Measurements from ENCODE around the gene MAT1A.

The MAT1A gene

DNA sequence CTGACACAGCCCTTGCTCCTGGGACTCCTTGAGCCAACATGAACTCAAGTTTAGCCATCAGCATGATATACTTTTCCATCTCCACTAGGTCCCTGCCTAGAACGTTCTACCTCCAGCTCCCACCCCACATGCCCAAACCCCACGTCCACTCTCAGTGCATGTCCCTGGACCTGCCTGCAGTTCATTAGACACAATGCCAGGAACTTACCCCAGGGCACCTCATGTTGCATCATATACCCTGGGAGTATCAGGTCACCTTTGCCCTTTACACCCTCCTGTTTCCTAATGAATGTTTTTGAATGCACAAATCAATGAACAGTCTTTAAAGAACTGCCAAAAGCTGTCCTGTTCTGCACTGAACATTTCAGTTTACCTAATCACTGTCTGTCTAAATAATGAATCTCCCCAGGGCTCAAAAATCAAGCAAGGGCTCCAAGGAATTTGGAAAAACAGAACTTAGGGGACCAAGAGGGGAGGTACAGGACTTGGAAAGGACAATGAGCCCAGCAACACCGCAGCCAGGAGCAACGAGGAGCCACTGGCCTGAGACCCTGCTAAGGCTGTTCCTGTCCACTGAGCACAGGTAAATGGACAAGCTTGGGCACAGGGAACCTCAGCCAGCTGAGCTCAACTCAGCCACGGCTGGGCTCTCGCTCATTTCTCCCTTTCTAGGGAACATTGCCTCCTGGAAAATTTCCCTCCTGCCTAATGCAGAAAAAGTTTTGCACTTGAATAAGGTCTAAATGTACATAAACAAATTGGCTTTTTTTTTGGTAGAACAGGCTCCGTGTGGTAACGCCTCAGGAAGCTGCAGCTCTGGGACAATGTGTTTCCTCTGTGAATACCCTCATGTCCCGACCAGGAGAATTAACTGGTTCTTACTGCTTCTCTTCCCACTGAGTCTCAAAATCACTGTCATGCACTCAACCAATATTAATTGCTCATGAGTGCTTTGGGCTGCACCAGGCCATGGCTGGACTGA lies 7.4 kb downstream of the MAT1A start:
- DNase-seq, result no peak

DNA sequence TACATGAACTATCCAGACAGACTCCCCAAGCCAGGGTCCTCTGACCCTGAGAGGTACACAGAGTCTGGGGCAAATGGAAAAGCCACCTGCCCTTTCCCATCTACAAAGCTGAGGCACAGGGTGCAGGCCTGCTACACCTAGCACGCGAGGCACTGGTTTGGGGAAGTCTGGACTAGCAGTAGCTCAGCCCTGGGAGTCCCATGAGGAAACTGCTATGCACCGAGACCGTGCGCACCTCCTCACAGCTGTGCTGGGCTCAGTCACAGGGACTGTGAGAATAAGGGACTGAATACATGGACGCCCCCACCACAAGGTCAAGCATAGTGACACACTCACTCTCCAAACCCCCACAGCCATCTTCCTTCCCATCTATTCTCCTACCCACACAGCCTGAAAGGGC lies 8.2 kb downstream of the MAT1A start:
- no peak for DNase-seq

DNA sequence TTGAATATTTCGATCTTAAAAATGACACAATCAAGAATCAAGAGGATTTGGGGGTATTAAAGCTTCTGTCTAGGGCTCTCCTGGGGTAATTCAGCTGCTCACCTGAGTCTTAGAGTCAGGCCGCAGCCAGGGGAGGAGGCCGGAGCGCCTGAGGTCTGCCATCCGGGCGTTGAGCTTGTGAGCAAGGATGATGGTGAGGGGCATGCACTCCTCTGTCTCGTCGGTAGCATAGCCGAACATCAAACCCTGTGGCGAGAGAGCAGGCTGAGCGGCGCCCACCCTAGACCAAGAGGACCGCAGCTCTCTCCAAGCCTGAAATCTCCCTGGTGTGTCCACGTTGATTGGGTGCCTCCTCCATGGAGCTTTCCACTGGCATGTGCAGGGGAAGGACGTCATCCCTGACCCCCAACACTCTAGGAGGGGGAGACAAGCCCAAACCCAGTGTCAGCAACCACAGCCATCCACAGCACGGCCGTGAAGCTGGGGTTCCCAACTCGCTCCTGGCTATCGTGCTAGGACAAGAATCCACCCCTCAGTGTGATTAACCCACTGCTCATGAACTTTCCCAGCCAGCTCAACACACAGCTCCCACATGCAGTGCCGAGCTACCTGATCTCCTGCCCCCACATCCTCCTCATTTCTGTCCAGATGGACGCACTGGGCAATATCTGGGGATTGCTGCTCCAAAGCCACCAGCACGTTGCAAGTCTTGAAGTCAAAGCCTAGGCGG lies 9.2 kb downstream of the MAT1A start:
- no peak for DNase-seq

DNA sequence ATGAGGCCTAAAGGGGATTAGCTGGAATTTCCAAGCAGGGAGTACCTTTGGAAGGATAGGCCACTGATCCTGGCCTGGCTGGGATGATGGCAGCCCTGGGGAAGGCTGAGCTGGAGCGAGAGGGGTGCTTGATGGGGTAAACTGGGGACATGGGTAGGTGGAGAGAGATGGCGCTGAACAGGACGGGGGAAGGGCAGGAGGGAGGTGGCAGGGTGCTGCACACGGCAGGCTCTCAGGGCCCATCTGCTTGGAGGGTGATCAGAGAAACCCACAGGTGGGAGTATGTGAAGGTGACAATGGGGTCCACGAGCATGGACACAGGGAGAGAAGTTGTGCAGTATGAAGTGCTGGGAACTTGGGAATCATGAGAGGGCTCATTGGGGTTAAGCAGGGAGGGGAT lies 10.3 kb downstream of the MAT1A start:
- DNase-seq, result no peak

DNA sequence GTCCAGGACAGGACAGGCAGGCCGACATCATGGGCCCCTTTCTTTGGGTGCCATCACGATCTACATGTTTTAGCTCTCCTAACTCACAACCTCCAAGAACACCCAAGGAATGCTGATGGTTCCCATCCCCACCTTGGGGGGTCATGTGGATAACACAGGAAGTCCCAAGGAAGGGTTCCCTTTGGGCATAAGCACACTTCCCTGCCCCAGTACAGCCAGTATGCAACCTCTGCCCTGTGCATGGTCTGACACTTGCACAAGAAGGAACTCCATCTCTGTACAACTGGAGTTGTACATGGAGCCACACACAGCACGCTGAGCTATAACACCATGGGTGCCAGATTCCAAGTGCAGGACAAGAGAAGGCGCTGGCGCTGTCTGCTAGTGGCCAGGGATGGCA lies 11.0 kb downstream of the MAT1A start:
- no peak for DNase-seq

DNA sequence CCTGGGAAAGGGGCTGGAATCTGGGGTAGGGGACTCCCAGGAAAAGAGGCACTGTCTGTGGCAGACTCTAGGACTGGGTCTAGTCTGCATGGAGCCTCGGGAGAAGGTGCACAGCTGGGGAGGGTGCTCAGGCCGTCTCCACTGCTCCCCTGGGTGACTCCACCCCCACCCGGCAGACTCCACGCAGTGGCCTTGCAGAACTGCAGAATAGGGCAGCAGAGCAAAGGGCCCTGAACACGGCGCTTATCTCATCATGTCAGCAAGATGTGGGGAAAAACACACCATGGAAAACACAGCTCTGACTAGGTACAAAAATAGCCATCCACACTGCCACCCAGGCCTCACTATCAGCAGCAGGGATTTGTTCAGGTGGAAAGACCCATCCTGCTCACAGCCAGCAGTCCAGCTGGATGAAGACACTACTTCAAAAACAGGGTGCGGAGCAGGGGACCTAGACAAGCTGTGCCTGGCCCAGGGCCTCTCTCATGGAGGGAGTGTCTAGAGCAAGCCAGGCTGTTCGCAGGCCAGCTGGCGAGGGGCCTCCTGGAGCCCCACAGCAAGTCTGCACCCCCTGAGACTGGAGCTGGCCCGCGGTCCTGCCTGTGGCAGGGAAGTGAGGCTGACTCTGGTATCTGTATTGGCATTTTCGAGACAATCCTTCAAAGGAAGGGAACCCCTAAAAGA lies 11.7 kb downstream of the MAT1A start:
- DNase-seq, result no peak

DNA sequence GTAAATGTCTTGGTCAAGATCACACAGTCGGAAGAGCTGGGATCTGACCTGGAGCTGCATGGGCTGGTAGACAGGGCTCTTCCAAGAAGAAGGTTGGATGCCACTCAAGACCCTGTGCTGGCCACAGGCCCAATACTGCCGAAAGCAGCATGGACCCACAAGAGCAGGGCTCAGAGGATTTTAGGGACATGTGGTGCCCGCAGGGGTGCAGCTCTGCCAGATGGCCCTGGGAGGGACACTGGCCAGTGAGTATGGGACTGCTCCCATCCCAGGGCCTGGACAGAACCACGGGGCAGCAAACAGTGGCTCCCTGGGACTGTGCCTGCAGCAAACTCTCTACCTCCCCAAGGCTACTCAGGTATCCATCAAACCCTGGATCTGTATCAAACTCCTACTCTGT lies 12.4 kb downstream of the MAT1A start:
- no peak for DNase-seq

DNA sequence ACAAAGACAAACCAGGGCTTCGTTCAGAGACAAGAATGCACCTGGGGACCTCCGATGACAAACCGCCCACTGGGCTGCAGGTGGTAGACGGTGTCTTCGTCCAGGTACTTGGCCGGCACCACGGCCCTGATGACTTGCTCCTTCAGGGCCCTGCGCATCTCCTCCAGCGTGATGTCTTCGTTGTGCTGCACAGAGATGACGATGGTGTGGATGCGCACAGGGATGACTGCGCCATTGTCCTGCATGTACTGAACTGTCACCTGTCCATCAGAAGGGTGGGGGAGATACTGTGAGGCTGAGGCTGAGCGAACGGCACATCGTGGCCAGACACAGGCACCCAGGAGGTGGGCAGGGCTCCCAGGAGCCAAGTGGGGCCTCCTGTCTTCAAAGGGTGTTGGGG lies 13.1 kb downstream of the MAT1A start:
- no peak for DNase-seq

DNA sequence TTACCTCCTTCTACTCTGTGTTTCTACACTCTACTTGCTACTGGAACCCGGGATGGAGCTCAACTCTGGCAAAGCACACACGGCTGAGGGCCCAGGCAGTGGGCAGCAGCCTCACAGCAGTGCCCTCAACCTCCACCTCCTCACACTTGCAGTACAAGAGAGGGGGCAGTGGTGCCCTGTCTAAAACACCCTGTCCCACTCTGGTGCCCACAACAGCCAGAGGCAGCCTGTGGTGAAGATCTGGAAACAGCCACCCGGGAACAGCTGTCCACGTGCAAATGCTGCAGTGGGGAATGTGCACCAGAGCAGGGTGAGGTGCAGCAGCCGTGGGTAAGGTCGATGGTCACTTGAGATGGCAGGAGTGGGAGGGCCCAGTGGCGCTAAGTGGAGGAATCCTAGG lies 13.7 kb downstream of the MAT1A start:
- no peak for DNase-seq

DNA sequence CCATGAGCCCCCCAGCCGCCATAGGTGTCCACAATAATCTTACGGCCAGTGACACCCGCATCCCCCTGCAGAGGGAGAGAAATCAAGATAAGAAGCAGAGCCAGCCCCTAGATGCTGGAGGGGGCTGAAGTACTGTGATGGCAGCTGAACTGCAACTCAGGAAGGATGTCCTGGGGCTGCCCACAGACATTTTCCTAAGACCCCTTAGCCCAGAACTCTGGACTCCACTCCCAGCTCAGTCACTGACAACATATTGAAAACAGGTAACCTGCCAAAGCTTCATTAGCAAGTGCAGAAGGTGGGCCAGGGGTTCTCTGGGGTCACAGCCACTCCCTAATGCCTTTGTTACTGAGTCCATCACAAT lies 14.3 kb downstream of the MAT1A start:
- DNase-seq, result no peak

DNA sequence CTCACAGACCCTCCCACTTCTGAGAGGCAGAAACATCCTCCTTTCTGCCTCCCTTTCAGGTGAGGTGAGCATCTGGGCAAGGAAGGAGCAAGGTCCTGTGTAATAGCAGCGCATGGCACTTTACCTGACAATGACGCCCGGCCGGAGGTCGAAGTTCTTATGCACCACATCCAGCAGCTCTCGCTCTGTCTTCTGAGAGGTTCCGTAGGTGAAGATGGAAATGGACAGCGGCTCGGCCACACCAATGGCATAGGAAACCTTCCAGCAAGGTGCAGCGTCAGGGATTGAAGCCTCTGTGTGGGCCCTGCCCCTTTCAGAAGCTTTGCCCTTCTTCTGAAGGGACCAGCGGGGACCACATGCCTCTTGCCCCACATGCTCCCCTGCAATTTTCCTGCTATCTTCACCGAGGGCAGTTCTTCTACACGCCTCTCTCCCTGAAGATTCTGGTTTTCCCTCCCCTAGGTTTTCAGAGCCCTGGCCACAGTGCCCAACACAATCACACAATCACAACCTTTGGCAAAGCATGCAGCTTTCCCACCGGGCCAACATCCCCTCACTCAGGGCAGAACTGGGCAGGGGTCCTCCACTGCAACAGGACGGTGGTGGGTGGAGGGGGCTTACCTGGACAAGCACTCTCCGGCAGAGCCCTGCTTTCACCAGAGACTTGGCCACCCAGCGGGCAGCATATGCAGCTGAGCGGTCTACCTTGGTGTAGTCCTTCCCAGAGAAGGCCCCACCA lies 14.9 kb downstream of the MAT1A start:
- DNase-seq, result no peak

DNA sequence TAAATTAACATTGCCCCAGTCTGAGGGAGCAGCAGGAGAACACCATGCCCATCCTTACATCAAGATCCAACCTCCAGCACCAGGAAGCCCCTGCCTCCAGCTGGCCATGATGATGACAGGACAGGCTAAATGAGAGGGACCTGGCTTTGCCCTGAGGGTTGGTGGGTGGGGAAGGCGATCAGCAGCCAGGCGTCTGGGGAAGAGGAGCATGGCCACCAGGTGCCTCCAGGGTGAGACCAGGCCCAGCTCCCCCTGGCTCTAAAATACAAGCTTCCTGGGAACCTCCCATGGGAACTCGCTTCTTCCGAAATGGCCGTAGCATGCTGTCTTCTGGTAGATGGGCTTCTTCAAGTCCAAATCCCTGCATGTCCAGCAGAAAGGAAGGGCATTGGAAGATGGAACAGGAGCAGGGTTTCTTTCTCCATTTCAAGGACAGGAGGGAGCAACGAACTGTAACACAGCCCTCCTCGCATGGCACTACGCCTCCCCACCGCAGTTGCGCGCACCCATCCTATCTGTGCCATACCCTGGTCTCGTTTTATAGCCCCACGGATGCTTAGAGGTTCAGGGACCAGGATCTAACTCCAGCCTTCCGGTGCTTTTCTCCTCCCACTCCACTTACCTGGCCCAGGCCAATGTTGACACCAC lies 15.8 kb downstream of the MAT1A start:
- DNase-seq, result no peak

DNA sequence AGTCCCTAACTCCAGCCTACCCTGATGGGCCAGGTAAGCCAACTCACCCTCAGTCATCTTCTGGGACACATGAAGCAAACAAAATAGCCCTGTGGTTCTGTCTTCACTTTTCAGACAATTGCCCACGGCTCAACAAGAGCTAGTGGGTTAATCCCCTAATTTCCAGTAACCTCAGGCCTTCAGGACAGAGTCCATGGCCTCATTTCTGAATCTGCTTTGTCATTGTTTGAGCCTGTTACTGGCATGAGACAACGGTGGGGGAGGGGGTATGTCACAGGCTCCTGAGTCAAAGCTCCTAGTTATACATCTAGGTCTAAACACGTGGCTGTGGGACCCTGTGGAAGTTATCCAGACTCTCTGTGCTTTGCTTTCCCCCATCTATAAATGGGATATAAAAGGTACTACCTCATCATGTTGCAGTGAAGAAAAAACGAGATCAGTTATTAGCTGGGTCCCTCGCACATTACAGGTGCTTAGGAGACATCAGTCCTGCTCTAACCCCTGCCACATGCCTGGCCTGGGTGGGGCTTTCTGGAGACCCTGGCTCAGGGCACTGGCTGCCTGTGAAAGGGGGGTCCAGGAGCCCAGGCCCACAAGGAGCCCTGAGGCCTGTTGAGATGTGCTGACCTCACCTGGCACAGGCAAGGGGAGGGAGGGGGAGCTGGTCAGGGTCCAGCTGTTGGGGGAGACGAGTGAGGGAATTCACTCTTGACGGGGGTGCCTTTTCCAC lies 16.5 kb downstream of the MAT1A start:
- DNase-seq, result no peak

DNA sequence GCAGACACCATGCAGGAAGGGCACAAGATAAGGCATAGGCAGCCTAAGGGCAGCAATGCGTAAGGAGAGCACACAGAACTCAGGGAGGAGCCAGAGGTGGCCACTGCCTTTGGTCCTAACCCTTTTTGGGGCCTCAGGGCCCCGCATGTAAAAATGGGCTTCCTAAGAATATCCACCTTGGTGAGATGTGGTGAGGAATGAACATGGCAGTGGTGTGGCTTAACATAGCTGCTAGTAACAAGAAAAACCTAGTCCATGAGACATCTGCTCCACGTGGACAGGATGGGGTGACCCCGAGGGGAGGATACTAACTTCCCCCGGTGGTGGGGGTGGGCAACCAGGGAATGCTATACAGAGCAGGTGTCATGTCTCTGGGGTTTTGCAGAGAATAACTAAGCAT lies 18.0 kb downstream of the MAT1A start:
- DNase-seq, result no peak

DNA sequence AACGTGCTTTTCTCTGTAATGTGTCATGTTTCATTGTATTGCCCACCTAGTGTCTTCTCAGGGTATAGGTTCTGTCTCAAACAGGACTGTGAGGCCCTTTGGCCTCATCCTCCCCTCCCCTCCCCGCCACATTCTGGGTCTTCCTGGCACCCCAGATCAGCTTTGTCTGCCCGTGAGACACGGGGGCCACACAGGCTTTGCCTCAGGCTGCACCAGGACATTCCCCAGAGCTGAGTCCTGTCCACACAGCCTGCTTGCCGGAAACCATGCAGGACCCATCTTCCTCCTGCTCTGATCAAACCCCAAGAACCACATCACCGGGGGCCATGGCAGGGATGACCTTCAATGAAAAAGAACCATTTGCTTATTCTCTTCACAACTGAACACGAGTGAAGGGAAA lies 18.6 kb downstream of the MAT1A start:
- DNase-seq, result no peak

DNA sequence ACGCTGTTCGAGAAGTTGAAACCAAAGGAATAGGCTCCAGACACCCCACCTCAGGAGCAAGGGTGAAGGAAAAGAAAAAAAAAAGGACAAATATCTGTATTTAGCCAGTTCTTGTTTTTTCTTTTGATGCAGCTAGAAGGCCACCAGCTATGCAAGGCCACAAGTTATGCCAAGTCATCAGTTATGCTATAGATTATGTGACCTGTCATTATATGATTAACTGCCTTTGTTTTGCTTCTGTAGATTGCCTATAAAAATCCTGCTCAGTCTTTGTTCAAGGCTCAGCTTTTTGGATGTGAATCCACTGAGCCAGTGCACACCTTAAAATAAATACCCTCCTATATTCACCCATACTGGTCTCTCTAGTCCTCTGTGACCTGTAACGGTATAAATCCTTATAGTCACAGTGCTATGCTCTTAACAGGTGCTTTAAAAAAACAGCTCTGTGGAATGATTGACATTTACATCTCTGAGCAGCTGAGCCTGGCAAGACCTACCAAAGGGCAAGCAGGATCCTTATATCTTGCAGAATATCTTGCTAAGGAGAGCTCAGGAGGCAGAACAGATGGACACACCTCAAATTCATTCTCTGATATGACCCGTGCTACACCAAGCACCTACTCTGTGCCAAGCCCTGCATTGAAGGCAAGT lies 20.4 kb downstream of the MAT1A start:
- DNase-seq, result no peak

DNA sequence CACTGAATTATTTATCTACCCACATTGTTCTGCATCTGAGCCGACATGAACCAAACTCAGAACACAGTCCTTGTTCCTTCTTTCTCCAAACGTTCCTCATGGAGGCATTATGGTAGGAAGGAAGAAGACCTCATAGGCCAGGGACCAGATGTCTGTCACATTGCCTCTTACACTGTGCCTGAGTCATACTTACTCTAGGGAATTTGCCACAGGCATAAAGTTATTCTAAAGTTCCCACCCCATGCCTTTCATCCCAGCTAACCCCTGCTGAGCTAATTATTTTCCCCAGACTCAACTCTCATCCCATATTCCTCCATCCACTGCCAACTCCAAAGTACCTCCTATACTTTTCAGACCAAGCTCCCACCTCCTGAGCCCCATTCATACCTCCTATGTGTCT lies 21.2 kb downstream of the MAT1A start:
- no peak for DNase-seq

DNA sequence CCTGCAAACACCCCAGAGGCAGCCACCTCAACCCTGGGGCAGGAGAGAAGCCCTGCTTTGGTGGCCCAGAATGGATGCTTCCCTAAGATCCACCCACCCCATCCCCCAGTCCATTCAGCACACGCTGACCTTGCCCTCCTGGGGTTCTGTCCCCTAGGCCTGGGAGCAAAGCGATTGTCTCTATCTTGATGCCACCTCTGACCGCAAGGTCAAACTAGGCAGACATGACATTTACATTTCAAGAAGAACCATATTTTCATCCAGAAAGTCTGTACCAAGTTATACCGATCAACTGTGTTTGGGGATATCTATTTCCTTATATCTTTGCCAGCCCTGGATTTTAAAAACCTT lies 23.0 kb downstream of the MAT1A start:
- DNase-seq, result no peak

DNA sequence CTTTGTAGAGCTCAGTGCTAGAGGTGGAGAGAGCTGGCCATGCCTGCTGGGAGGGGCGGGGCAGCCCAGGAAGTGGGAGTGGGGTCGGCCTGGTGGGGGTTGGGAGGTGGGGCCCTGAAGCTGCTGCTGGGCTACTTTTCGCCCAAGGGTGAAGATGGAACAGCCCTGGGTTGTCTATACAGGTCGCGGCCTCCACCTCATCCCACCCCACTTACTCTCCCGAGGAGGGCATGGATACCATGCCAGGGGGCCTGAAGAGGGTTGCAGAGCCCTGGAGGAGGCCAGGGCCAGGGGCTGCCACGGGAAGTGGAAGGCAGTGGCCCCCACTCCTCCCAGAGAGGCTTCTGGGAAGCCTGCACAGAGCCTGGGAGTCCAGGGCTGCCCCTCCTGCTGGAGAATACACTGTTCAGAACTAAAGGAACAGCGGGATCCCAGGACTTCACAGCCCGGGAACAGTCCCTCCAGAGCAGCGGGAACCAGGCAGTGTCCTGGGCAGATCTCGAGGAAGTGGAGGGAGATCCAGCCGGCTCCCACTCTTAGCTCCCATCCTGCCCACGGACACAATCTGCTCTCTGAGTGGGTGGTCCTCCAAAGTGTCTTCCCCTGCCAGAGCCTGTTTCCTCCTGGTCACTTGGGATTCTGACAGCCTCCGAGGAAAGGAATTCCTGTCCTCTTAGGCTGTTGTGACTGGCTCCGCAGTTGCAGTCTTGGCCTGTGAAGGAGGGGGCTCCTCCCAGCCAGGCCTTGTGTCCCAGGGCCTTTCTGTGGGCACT lies 23.5 kb downstream of the MAT1A start:
- no peak for DNase-seq
